K562 (cell line): ENCODE data around the gene BTBD1. TPM values are rescaled to one million over a fixed set of nuclear protein-coding genes. Genes with fewer than 3 reads are reported as not detected.

Source experiments
- AFF4 ChIP-seq: sonication (generic); formaldehyde crosslinking; IDR thresholded peaks from 2 replicates; pipeline ENCODE4 v1.8.0; 2023; ENCODE audit warnings: mild to moderate bottlenecking, missing genetic modification reagents
- FOXK1 ChIP-seq: sonication (generic); formaldehyde crosslinking; IDR thresholded peaks from 2 replicates; pipeline ENCODE4 v1.8.0; 2022; ENCODE audit warnings: missing genetic modification reagents, mild to moderate bottlenecking, borderline replicate concordance
- HBP1 ChIP-seq: fragments of 450-650 bp; formaldehyde crosslinking; IDR thresholded peaks from 2 replicates; pipeline ENCODE4 v1.4.0; 2022; ENCODE audit warnings: missing genetic modification characterization
- HDAC3 ChIP-seq: fragments of 450-650 bp; IDR thresholded peaks from 2 replicates; pipeline ENCODE4 v1.6.1; 2018; ENCODE audit warnings: borderline replicate concordance, mild to moderate bottlenecking, moderate library complexity; ENCODE audit not compliant: partially characterized antibody
- MTA3 ChIP-seq: fragments of 450-650 bp; formaldehyde crosslinking; IDR thresholded peaks from 2 replicates; pipeline ENCODE4 v1.6.1; 2017; ENCODE audit warnings: mild to moderate bottlenecking, borderline replicate concordance
- NFYB ChIP-seq: IDR thresholded peaks from 2 replicates; pipeline ENCODE4 v1.6.1; 2011; ENCODE audit warnings: mild to moderate bottlenecking, moderate library complexity; ENCODE audit not compliant: insufficient read length; ENCODE audit errors: extremely low read depth
- PCBP1 ChIP-seq: fragments of 200-400 bp; formaldehyde crosslinking; IDR thresholded peaks from 2 replicates; pipeline ENCODE4 v1.6.1; 2018; ENCODE audit warnings: mild to moderate bottlenecking, low read depth, low read length; ENCODE audit not compliant: poor library complexity, severe bottlenecking
- PPARD ChIP-seq: fragments of 250-450 bp; sonication (Bioruptor Pico); IDR thresholded peaks from 2 replicates; pipeline ENCODE4 v1.8.0; 2022; ENCODE audit warnings: inconsistent platforms, mild to moderate bottlenecking, moderate library complexity
- SMARCA4 ChIP-seq: fragments of 450-650 bp; IDR thresholded peaks from 2 replicates; pipeline ENCODE4 v1.6.1; 2016
- STAG1 ChIP-seq: sonication (generic); formaldehyde crosslinking; IDR thresholded peaks from 2 replicates; pipeline ENCODE4 v1.5.0; 2020; ENCODE audit warnings: missing genetic modification reagents, borderline replicate concordance
- TCF7 ChIP-seq: sonication (generic); IDR thresholded peaks from 2 replicates; pipeline ENCODE4 v1.6.1; 2016; ENCODE audit warnings: antibody characterized with exemption, borderline replicate concordance
- XRCC5 ChIP-seq: fragments of 200-400 bp; formaldehyde crosslinking; IDR thresholded peaks from 2 replicates; pipeline ENCODE4 v1.6.1; 2017; ENCODE audit warnings: low read depth, mild to moderate bottlenecking, low read length
- ZBTB49 ChIP-seq: sonication (generic); formaldehyde crosslinking; IDR thresholded peaks from 2 replicates; pipeline ENCODE4 v1.8.0; 2022; ENCODE audit warnings: missing genetic modification reagents, mild to moderate bottlenecking, borderline replicate concordance
- ZNF444 ChIP-seq: fragments of 250-450 bp; sonication (Bioruptor Pico); IDR thresholded peaks from 2 replicates; pipeline ENCODE4 v1.4.0; 2020; ENCODE audit warnings: mild to moderate bottlenecking, moderate library complexity
- polyA plus RNA-seq, 8 experiments: library from polyadenylated mRNA; depleted of rRNA in 4 of 8; stranded (reverse) in 5 of 8; unstranded in 3 of 8; fragments of >200 nt; fragmentation: Nextera tagmentation in 2 of 8; fragmentation: Illumina TruSeq in 1 of 8; extraction: Ambion mirVana in 2 of 8; extraction: Trizol in 1 of 8; gene quantifications; 2 replicates each; pipeline versions ENCODE4 v1.2.1 to v1.2.3, GENCODE V29; 2011 to 2014; ENCODE audit warnings: inconsistent platforms in 1 of 8, missing spikeins in 1 of 8
- total RNA-seq, 7 experiments: library from RNA; depleted of rRNA in 6 of 7; stranded (reverse); fragments of >200 nt in 6 of 7; fragmentation: Illumina TruSeq in 2 of 7; extraction: Trizol in 2 of 7; gene quantifications; 2 replicates each; pipeline versions ENCODE4 v1.2.1 to v1.2.3, GENCODE V29; 2011 to 2021; ENCODE audit warnings: low replicate concordance in 1 of 7

The BTBD1 gene
- total and polyA plus RNA-seq, 9 of the 15 experiments (the other 6 are each of a cell fraction or from before 2014, with no cell fraction given): 19.4 to 106 (median 90.4) TPM

GRCh38 chr15:83088876-83089275 lies 21.8 kb upstream of the BTBD1 start (continued):
- TF ChIP-seq STAG1 (CRISPR knock-in tag): no peak
- TF ChIP-seq PPARD (CRISPR knock-in tag): no peak
- TF ChIP-seq SMARCA4: no peak
- no peak for TF ChIP-seq HBP1 (CRISPR knock-in tag)
- no peak for TF ChIP-seq HDAC3
- no peak for TF ChIP-seq PCBP1
- no peak for TF ChIP-seq FOXK1 (CRISPR knock-in tag)
- no peak for TF ChIP-seq MTA3
- TF ChIP-seq ZNF444 (CRISPR knock-in tag): no peak
- no peak for TF ChIP-seq TCF7
- TF ChIP-seq NFYB: no peak
- TF ChIP-seq AFF4 (CRISPR knock-in tag): no peak
- no peak for TF ChIP-seq XRCC5
- TF ChIP-seq ZBTB49 (CRISPR knock-in tag): no peak
